Measurements from ENCODE around the gene CAMTA1.

- TF ChIP-seq, protein P1, sequence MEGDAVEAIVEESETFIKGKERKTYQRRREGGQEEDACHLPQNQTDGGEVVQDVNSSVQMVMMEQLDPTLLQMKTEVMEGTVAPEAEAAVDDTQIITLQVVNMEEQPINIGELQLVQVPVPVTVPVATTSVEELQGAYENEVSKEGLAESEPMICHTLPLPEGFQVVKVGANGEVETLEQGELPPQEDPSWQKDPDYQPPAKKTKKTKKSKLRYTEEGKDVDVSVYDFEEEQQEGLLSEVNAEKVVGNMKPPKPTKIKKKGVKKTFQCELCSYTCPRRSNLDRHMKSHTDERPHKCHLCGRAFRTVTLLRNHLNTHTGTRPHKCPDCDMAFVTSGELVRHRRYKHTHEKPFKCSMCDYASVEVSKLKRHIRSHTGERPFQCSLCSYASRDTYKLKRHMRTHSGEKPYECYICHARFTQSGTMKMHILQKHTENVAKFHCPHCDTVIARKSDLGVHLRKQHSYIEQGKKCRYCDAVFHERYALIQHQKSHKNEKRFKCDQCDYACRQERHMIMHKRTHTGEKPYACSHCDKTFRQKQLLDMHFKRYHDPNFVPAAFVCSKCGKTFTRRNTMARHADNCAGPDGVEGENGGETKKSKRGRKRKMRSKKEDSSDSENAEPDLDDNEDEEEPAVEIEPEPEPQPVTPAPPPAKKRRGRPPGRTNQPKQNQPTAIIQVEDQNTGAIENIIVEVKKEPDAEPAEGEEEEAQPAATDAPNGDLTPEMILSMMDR (IDR thresholded peaks at IDR 0.05), result no peak
- TF ChIP-seq POLR2A (IDR thresholded peaks at IDR 0.05), result no peak
Observed at GRCh38 chr1:7220007-7220406, 434.8 kb downstream of the CAMTA1 start.
